Gastrocnemius medialis (tissue), 4 donors: Measurements from ENCODE around the gene CRACDL.
"Not testable (repeated sequence)": the region's sequence is repeated elsewhere in the genome, so short reads cannot be mapped to it uniquely, and the experiment has no call there.

Experiments used
- CTCF ChIP-seq, 5 experiments: fragments of 450-650 bp in 3 of 5; fragments of 200-600 bp in 2 of 5; sonication (generic) in 2 of 5; IDR thresholded peaks in 4 of 5; conservative IDR thresholded peaks in 1 of 5; 1 replicate in 4 of 5; 2 replicates in 1 of 5; pipeline ENCODE4 v1.5.1; 2016 to 2019; ENCODE audit warnings: antibody characterized with exemption in 5 of 5, mild to moderate bottlenecking in 3 of 5, moderate library complexity in 3 of 5
- POLR2A ChIP-seq, 2 donors: fragments of 450-650 bp; IDR thresholded peaks; one replicate each; pipeline ENCODE4 v1.6.1; 2017; ENCODE audit warnings: antibody characterized with exemption in 2 of 2, mild to moderate bottlenecking in 2 of 2, moderate library complexity in 2 of 2

GRCh38 chr2:98877658-98878057 is 58.4 kb downstream of the CRACDL start:
- TF ChIP-seq POLR2A (IDR thresholded peaks at IDR 0.05); CTCF (IDR thresholded peaks at IDR 0.05 in 4 of 5, conservative IDR thresholded peaks at IDR 0.05 in 1 of 5): not testable (repeated sequence)
